Smooth muscle cell (in vitro differentiated cells): ENCODE results near the gene MLANA. TPM values are rescaled to one million over a fixed set of nuclear protein-coding genes. Genes with fewer than 3 reads are reported as not detected.

ENCODE experiments used
- DNase-seq: peaks from one replicate; lab custom pipeline; 2025; ENCODE audit not compliant: unreplicated experiment; lab: John Stamatoyannopoulos, UW
- H2AFZ ChIP-seq: fragments of 200-600 bp; sonication (generic); 2 replicates; pipeline ENCODE4 v1.6.0; 2016; ENCODE audit warnings: antibody characterized with exemption, low read depth, mild to moderate bottlenecking
- H3F3A ChIP-seq: fragments of 200-600 bp; sonication (generic); 2 replicates; pipeline ENCODE4 v1.6.0; 2017; ENCODE audit warnings: antibody characterized with exemption, low read depth
- H3K27ac ChIP-seq: fragments of 200-600 bp; sonication (generic); 2 replicates; pipeline ENCODE4 v1.5.1; 2016; ENCODE audit warnings: low read depth, mild to moderate bottlenecking
- H3K27me3 ChIP-seq: fragments of 200-600 bp; sonication (generic); 2 replicates; pipeline ENCODE4 v1.6.1; 2016; ENCODE audit warnings: low read depth, mild to moderate bottlenecking
- H3K36me3 ChIP-seq: fragments of 200-600 bp; sonication (generic); 2 replicates; pipeline ENCODE4 v1.5.1; 2016; ENCODE audit warnings: low read depth
- H3K4me1 ChIP-seq: fragments of 200-600 bp; sonication (generic); 2 replicates; pipeline ENCODE4 v1.5.1; 2016; ENCODE audit warnings: low read depth
- H3K4me2 ChIP-seq: fragments of 200-600 bp; sonication (generic); 2 replicates; pipeline ENCODE4 v1.6.0; 2016; ENCODE audit warnings: mild to moderate bottlenecking
- H3K4me3 ChIP-seq: fragments of 200-600 bp; sonication (generic); 2 replicates; pipeline ENCODE4 v1.5.1; 2016; ENCODE audit warnings: mild to moderate bottlenecking
- H3K79me2 ChIP-seq: fragments of 200-600 bp; sonication (generic); 2 replicates; pipeline ENCODE4 v1.6.0; 2016; ENCODE audit warnings: low read depth, mild to moderate bottlenecking
- H3K9ac ChIP-seq: fragments of 200-600 bp; sonication (generic); 2 replicates; pipeline ENCODE4 v1.6.0; 2016; ENCODE audit warnings: low read depth
- H3K9me3 ChIP-seq: fragments of 200-600 bp; sonication (generic); replicated peaks from 2 replicates; pipeline ENCODE4 v1.5.1; 2016; ENCODE audit warnings: low read depth
- H4K20me1 ChIP-seq: fragments of 200-600 bp; sonication (generic); 2 replicates; pipeline ENCODE4 v1.6.0; 2016; ENCODE audit warnings: low read depth
- CTCF ChIP-seq: fragments of 200-600 bp; sonication (generic); IDR thresholded peaks from 2 replicates; pipeline ENCODE4 v1.5.1; 2017; ENCODE audit warnings: borderline replicate concordance, mild to moderate bottlenecking, antibody characterized with exemption; ENCODE audit not compliant: insufficient read depth, poor library complexity, severe bottlenecking
- WGBS: methylation state at CpG from one replicate; pipeline ENCODE4 v1.1.7; 2016; ENCODE audit warnings: low lambda C conversion rate; 5-methylcytosine and 5-hydroxymethylcytosine counted together
- polyA plus RNA-seq: library from polyadenylated mRNA; unstranded; fragments of >200 nt; fragmentation: Nextera tagmentation; extraction: Ambion mirVana; gene quantifications from 2 replicates; pipeline ENCODE4 v1.2.1, GENCODE V29; 2016
- total RNA-seq: library from RNA; depleted of rRNA; stranded (reverse); fragments of >200 nt; gene quantifications from 2 replicates; pipeline ENCODE4 v1.2.3, GENCODE V29; 2014

MLANA gene
- total and polyA plus RNA-seq, 2 experiments from 2014 or later: not detected

- H3K4me3 ChIP-seq: no peak overlapping the region
- H3F3A ChIP-seq: no peaks in the 10 kb centered on the region
- H3K79me2 ChIP-seq: no peaks in the 10 kb centered on the region
- no peak overlapping the region for H2AFZ ChIP-seq
- no peak overlapping the region for H3K4me2 ChIP-seq
- H3K27me3 ChIP-seq: no peaks in the 10 kb centered on the region
- 96% methylated on average over 9 of the region's 9 CpGs for WGBS
- peaks cover 6% of the 10 kb centered on the region for H3K4me1 ChIP-seq
- no peak for TF ChIP-seq CTCF
- no peak for DNase-seq
- no peaks in the 10 kb centered on the region for H3K36me3 ChIP-seq
- no peak overlapping the region for H3K9ac ChIP-seq
- no peak overlapping the region for H3K27ac ChIP-seq
- no peaks in the 10 kb centered on the region for H3K9me3 ChIP-seq
- H4K20me1 ChIP-seq: peaks cover 17% of the 10 kb centered on the region
Observed at GRCh38 chr9:5953743-5954707, 63.3 kb downstream of the MLANA start.

- DNase-seq: no peak
- Histone ChIP-seq H3F3A (no peaks in the 10 kb centered on the region), H3K27ac (no peak overlapping the region), H3K27me3 (no peaks in the 10 kb centered on the region), H4K20me1 (peaks cover 27% of the 10 kb centered on the region), H3K4me2 (no peak overlapping the region), H2AFZ (no peak overlapping the region), H3K9me3 (no peaks in the 10 kb centered on the region), H3K79me2 (no peaks in the 10 kb centered on the region), H3K9ac (no peak overlapping the region), H3K36me3 (no peaks in the 10 kb centered on the region), H3K4me1 (no peaks in the 10 kb centered on the region), H3K4me3 (no peak overlapping the region)
- 100% methylated on average over 1 of the region's 1 CpG for WGBS
- no peak for TF ChIP-seq CTCF
Observed at GRCh38 chr9:5957166-5957565, 66.5 kb downstream of the MLANA start.

- H3K27ac ChIP-seq: no peak overlapping the region
- H3F3A ChIP-seq: no peaks in the 10 kb centered on the region
- no peak overlapping the region for H3K9ac ChIP-seq
- no peak overlapping the region for H3K4me2 ChIP-seq
- H3K4me1 ChIP-seq: no peaks in the 10 kb centered on the region
- TF ChIP-seq CTCF: no peak
- no peaks in the 10 kb centered on the region for H3K27me3 ChIP-seq
- DNase-seq: no peak
- peaks cover 27% of the 10 kb centered on the region for H4K20me1 ChIP-seq
- no peak overlapping the region for H2AFZ ChIP-seq
- H3K79me2 ChIP-seq: no peaks in the 10 kb centered on the region
- no peaks in the 10 kb centered on the region for H3K9me3 ChIP-seq
- no peak overlapping the region for H3K4me3 ChIP-seq
- H3K36me3 ChIP-seq: no peaks in the 10 kb centered on the region
- 96% methylated on average over 6 of the region's 6 CpGs for WGBS
Observed at GRCh38 chr9:5958273-5958672, 67.6 kb downstream of the MLANA start.

Other genes with a start within 250 kb of the MLANA start
- 10.6 and 10.7 TPM in 2 replicates for gene ERMP1, start 57.8 kb upstream of the MLANA start, total RNA-seq
- 2.1 and 5.4 TPM in 2 replicates for gene ERMP1, start 57.8 kb upstream of the MLANA start, polyA plus RNA-seq
- gene RANBP6, start 124.7 kb downstream of the MLANA start, total RNA-seq: 41.9 and 51.9 TPM in 2 replicates
- gene RANBP6, start 124.7 kb downstream of the MLANA start, polyA plus RNA-seq: 14.1 and 20.5 TPM in 2 replicates